Measurements from ENCODE around the gene OGFR.

DNA sequence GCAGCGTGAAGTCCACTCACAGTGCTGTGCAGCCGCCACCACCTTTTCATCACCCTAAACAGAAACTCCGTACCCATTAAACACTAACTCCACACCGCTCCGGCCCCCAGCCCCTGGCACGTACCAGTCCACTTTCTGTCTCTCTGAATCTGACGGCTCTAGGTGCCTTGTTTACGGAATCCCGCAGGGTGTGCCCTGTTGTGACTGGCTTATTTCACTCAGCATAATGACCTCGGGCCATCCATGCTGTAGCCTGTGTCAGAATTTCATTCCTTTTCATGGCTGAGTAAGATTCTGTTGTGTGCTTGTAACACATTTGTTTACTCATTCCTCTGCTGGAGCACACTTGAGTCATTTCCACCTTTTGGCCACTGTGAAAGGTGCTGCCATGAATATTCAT lies 39.0 kb downstream of the OGFR start:
- TF ChIP-seq CTCF (conservative IDR thresholded peaks at IDR 0.05; ENCODE audit: low read depth, low read length) = no peak
- no peak for TF ChIP-seq EZH2 (IDR thresholded peaks at IDR 0.05; ENCODE audit: low read length, unreplicated experiment)
- TF ChIP-seq EZH2phosphoT487 (IDR thresholded peaks at IDR 0.05; ENCODE audit: borderline replicate concordance, low read length) = no peak

All from PC-3 (cell line).